ENCODE data around the gene CRB3. TPM values are rescaled to one million over a fixed set of nuclear protein-coding genes. Genes with fewer than 3 reads are reported as not detected.

CRB3 gene
- total RNA-seq, 2 experiments from 2014 or later, result 7.9 to 9.4 TPM

DNA sequence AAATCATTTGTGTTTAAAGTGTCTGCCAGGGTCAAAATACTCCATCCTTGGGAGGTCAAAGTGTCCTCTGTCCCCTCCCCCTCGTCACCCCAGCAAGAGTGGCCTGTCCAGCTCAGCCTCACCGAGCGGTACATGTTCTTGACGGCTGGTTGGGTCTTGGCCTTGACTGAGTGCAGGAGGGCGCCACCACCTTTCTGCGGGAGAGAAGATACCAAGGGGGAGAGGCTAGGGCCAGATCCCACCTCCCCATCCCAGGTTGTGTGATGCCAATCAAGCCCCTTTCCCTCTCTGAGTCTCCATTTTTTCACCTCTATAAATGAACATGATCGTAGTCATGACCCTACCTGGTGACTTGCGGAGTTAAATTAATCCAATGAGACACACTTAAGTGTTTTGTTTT lies 6.1 kb downstream of the CRB3 start:
- H3K9me3 ChIP-seq (ENCODE audit: control insufficient read depth in 1 of 2, insufficient read depth in 1 of 2, low read length in 2 of 2), result no peaks in the 10 kb centered on the region
- ChIA-PET CTCF (no interaction called here), POLR2A (interaction anchor here (0.9 to 1.9 kb wide), 2 partner anchors 9 to 11 kb away, joined by 3 to 5 read pairs; partner anchors contain the start of gene DENND1C)
- no peak overlapping the region for H3K4me3 Mint-ChIP-seq
- H3K27me3 ChIP-seq (ENCODE audit: control insufficient read depth in 1 of 2, insufficient read depth in 2 of 2, low read length in 2 of 2), result no peaks in the 10 kb centered on the region
- ATAC-seq (ENCODE audit: poor library complexity) (no peak), DNase-seq (peak in 1 of 14 experiments; percentile 14)
- H3K27ac ChIP-seq (ENCODE audit: low read depth in 1 of 2, low read length in 2 of 2), result no peak overlapping the region
- H3K27ac Mint-ChIP-seq, result no peak overlapping the region
- TF ChIP-seq, protein P1, sequence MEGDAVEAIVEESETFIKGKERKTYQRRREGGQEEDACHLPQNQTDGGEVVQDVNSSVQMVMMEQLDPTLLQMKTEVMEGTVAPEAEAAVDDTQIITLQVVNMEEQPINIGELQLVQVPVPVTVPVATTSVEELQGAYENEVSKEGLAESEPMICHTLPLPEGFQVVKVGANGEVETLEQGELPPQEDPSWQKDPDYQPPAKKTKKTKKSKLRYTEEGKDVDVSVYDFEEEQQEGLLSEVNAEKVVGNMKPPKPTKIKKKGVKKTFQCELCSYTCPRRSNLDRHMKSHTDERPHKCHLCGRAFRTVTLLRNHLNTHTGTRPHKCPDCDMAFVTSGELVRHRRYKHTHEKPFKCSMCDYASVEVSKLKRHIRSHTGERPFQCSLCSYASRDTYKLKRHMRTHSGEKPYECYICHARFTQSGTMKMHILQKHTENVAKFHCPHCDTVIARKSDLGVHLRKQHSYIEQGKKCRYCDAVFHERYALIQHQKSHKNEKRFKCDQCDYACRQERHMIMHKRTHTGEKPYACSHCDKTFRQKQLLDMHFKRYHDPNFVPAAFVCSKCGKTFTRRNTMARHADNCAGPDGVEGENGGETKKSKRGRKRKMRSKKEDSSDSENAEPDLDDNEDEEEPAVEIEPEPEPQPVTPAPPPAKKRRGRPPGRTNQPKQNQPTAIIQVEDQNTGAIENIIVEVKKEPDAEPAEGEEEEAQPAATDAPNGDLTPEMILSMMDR (IDR thresholded peaks at IDR 0.05), result no peak
- peaks cover 57% of the 10 kb centered on the region for H3K36me3 Mint-ChIP-seq (ENCODE audit: low read depth)
- H3K9me3 Mint-ChIP-seq, result no peaks in the 10 kb centered on the region
- peaks cover 6% of the 10 kb centered on the region for H3K4me1 Mint-ChIP-seq (ENCODE audit: low read depth)
- H3K36me3 ChIP-seq (ENCODE audit: insufficient read depth, low read length), result peaks cover 53% of the 10 kb centered on the region
- H3K4me3 ChIP-seq (ENCODE audit: low read length), result no peak overlapping the region
- peaks cover under 1% of the 10 kb centered on the region for H3K4me1 ChIP-seq (ENCODE audit: insufficient read depth, low read length)
- intact Hi-C loops (cut with DNase I, micrococcal nuclease), result no loop called here
- no peaks in the 10 kb centered on the region for H3K27me3 Mint-ChIP-seq

GRCh38 chr19:6471076-6471475 lies 7.0 kb downstream of the CRB3 start:
- Histone ChIP-seq H3K4me3 (ENCODE audit: low read length) (no peak overlapping the region), H3K9me3 (ENCODE audit: control insufficient read depth in 1 of 2, insufficient read depth in 1 of 2, low read length in 2 of 2) (peaks cover 0 to under 1% of the 10 kb centered on the region in 2 experiments), H3K36me3 (ENCODE audit: insufficient read depth, low read length) (peaks cover 62% of the 10 kb centered on the region), H3K27me3 (ENCODE audit: control insufficient read depth in 1 of 2, insufficient read depth in 2 of 2, low read length in 2 of 2) (no peaks in the 10 kb centered on the region), H3K4me1 (ENCODE audit: insufficient read depth, low read length) (peaks cover 1% of the 10 kb centered on the region), H3K27ac (ENCODE audit: low read depth in 1 of 2, low read length in 2 of 2) (no peak overlapping the region)
- Mint-ChIP-seq H3K36me3 (ENCODE audit: low read depth) (peaks cover 56% of the 10 kb centered on the region), H3K9me3 (no peaks in the 10 kb centered on the region), H3K4me3 (no peak overlapping the region), H3K4me1 (ENCODE audit: low read depth) (peaks cover 2% of the 10 kb centered on the region), H3K27ac (no peak overlapping the region), H3K27me3 (no peaks in the 10 kb centered on the region)
- CTCF ChIA-PET, result no interaction called here
- DNase-seq, result no peak
- TF ChIP-seq, protein P1 (IDR thresholded peaks at IDR 0.05), result no peak
- ATAC-seq (ENCODE audit: poor library complexity), result no peak
- intact Hi-C loops (cut with DNase I, micrococcal nuclease), result no loop called here
- POLR2A ChIA-PET, result interaction anchor here (2.1 kb wide), 1 partner anchor 10 kb away, joined by 10 read pairs; the partner anchor contains the start of gene DENND1C

- POLR2A ChIA-PET, result interaction anchor here (2.1 kb wide), 1 partner anchor 9 kb away, joined by 10 read pairs; the partner anchor contains the start of gene DENND1C
- H3K27ac ChIP-seq (ENCODE audit: low read depth in 1 of 2, low read length in 2 of 2), result no peak overlapping the region
- H3K27me3 Mint-ChIP-seq, result no peaks in the 10 kb centered on the region
- ATAC-seq (ENCODE audit: poor library complexity), result no peak
- peak in 1 of 14 experiments; percentile 12 for DNase-seq
- no peak overlapping the region for H3K27ac Mint-ChIP-seq
- H3K4me1 ChIP-seq (ENCODE audit: insufficient read depth, low read length), result peaks cover 11% of the 10 kb centered on the region
- H3K36me3 ChIP-seq (ENCODE audit: insufficient read depth, low read length), result peaks cover 68% of the 10 kb centered on the region
- H3K4me3 ChIP-seq (ENCODE audit: low read length), result no peak overlapping the region
- TF ChIP-seq, protein P1 (IDR thresholded peaks at IDR 0.05), result no peak
- H3K9me3 Mint-ChIP-seq, result no peaks in the 10 kb centered on the region
- intact Hi-C loops (cut with DNase I, micrococcal nuclease), result no loop called here
- no peaks in the 10 kb centered on the region for H3K27me3 ChIP-seq (ENCODE audit: control insufficient read depth in 1 of 2, insufficient read depth in 2 of 2, low read length in 2 of 2)
- peaks cover 5% of the 10 kb centered on the region for H3K4me1 Mint-ChIP-seq (ENCODE audit: low read depth)
- CTCF ChIA-PET, result no interaction called here
- peaks cover 0 to 11% of the 10 kb centered on the region in 2 experiments for H3K9me3 ChIP-seq (ENCODE audit: control insufficient read depth in 1 of 2, insufficient read depth in 1 of 2, low read length in 2 of 2)
- peaks cover 52% of the 10 kb centered on the region for H3K36me3 Mint-ChIP-seq (ENCODE audit: low read depth)
- H3K4me3 Mint-ChIP-seq, result no peak overlapping the region
Measured at GRCh38 chr19:6472713-6473112, 8.6 kb downstream of the CRB3 start.

Data from CD4-positive, alpha-beta T cell (primary cell).